Endodermal cell (in vitro differentiated cells): Measurements from ENCODE around the gene LRP6. TPM values are rescaled to one million over a fixed set of nuclear protein-coding genes. Genes with fewer than 3 reads are reported as not detected.

Experiments used
- DNase-seq: peaks from one replicate; pipeline ENCODE4 v3.0.0-alpha.2; 2017
- H3K27ac ChIP-seq: 2 replicates; pipeline ENCODE4 v1.5.1; 2013; ENCODE audit warnings: mild to moderate bottlenecking, low read depth, low read length, moderate library complexity
- H3K27me3 ChIP-seq: 2 replicates; pipeline ENCODE4 v1.6.1; 2013; ENCODE audit warnings: mild to moderate bottlenecking, low read length, moderate library complexity; ENCODE audit not compliant: insufficient read depth, control insufficient read depth, poor library complexity, severe bottlenecking
- H3K36me3 ChIP-seq: 2 replicates; pipeline ENCODE4 v1.7.0; 2013; ENCODE audit warnings: mild to moderate bottlenecking, low read length, moderate library complexity; ENCODE audit not compliant: control insufficient read depth, insufficient read depth
- H3K4me1 ChIP-seq: one replicate; pipeline ENCODE4 v1.7.0; 2013; ENCODE audit warnings: low read length; ENCODE audit not compliant: control insufficient read depth, insufficient read depth
- H3K4me3 ChIP-seq: 2 replicates; pipeline ENCODE4 v1.5.1; 2013; ENCODE audit warnings: mild to moderate bottlenecking, low read length, moderate library complexity
- H3K9ac ChIP-seq: 2 replicates; pipeline ENCODE4 v1.6.1; 2013; ENCODE audit warnings: mild to moderate bottlenecking, low read length, moderate library complexity; ENCODE audit not compliant: poor library complexity, severe bottlenecking; ENCODE audit errors: extremely low read depth
- H3K9me3 ChIP-seq: 2 replicates; pipeline ENCODE4 v1.6.1; 2013; ENCODE audit warnings: mild to moderate bottlenecking, low read length, moderate library complexity; ENCODE audit not compliant: control insufficient read depth
- H3K27ac Mint-ChIP-seq: 2 replicates; pipeline ENCODE4 v1.8.0; 2020; ENCODE audit warnings: mixed read lengths
- H3K27me3 Mint-ChIP-seq: 2 replicates; pipeline ENCODE4 v1.8.0; 2021; ENCODE audit warnings: mild to moderate bottlenecking, mixed read lengths; ENCODE audit not compliant: insufficient read depth
- H3K36me3 Mint-ChIP-seq: 2 replicates; pipeline ENCODE4 v1.8.0; 2020; ENCODE audit warnings: low read depth, mixed read lengths
- H3K4me1 Mint-ChIP-seq: 2 replicates; pipeline ENCODE4 v1.8.0; 2020; ENCODE audit warnings: mixed read lengths
- H3K4me3 Mint-ChIP-seq: 2 replicates; pipeline ENCODE4 v1.8.0; 2020; ENCODE audit warnings: mild to moderate bottlenecking, moderate library complexity, mixed read lengths
- H3K9me3 Mint-ChIP-seq: 2 replicates; pipeline ENCODE4 v1.8.0; 2020; ENCODE audit warnings: mild to moderate bottlenecking, mixed read lengths
- CTCF ChIP-seq: fragments of 200-600 bp; sonication (generic); conservative IDR thresholded peaks from 2 replicates; pipeline ENCODE4 v1.5.0; 2021; ENCODE audit warnings: antibody characterized with exemption, mild to moderate bottlenecking
- WGBS, 2 experiments: methylation state at CpG; one replicate each; pipeline versions ENCODE4 v1.1.5 to v1.1.7; 2013; ENCODE audit warnings: missing lambda C conversion rate in 2 of 2, mixed read lengths in 1 of 2; ENCODE audit not compliant: insufficient coverage in 1 of 2, insufficient read length in 1 of 2; 5-methylcytosine and 5-hydroxymethylcytosine counted together
- total RNA-seq, 2 donors: library from RNA; stranded (reverse); fragmentation: NEBNext Ultra II Directional in 1 of 2; extraction: Animal tissue kit (Norgen Biotek cat#: 25700) in 1 of 2; gene quantifications; 2 replicates in 1 of 2; 3 replicates in 1 of 2; pipeline ENCODE4 v1.2.1, GENCODE V29; 2021

LRP6 gene
- total RNA-seq, 2 donors from 2014 or later, result 109 to 182 TPM

GRCh38 chr12:12236896-12237295, 29.9 kb downstream of the LRP6 start:
- Histone ChIP-seq H3K36me3 (no peaks in the 10 kb centered on the region), H3K27me3 (no peaks in the 10 kb centered on the region), H3K4me3 (peak overlapping the region; percentile 54), H3K4me1 (peaks cover 7% of the 10 kb centered on the region), H3K9ac (peak overlapping the region; percentile 36), H3K9me3 (peaks cover 11% of the 10 kb centered on the region), H3K27ac (no peak overlapping the region)
- Mint-ChIP-seq H3K36me3 (peaks cover 52% of the 10 kb centered on the region), H3K4me1 (peaks cover 61% of the 10 kb centered on the region), H3K27me3 (no peaks in the 10 kb centered on the region), H3K9me3 (peaks cover 26% of the 10 kb centered on the region), H3K27ac (peak overlapping the region; percentile 86), H3K4me3 (peak overlapping the region; percentile 18)
- DNase-seq, result peak; percentile 67
- no peak for TF ChIP-seq CTCF

- no peak overlapping the region for H3K27ac ChIP-seq
Measured at GRCh38 chr12:12230275-12230674, 36.6 kb downstream of the LRP6 start.

GRCh38 chr12:12229556-12230092, 37.2 kb downstream of the LRP6 start:
- no peaks in the 10 kb centered on the region for H3K36me3 ChIP-seq
- H3K4me1 ChIP-seq, result peaks cover 4% of the 10 kb centered on the region
- 90% methylated on average over 1 of the region's 1 CpG; no CpG with 5 or more reads in 1 of the 2 experiments for WGBS, 2 experiments
- H3K27ac Mint-ChIP-seq, result peak overlapping the region; percentile 19
- no peaks in the 10 kb centered on the region for H3K27me3 ChIP-seq
- no peak for DNase-seq
- no peak for TF ChIP-seq CTCF
- peaks cover 56% of the 10 kb centered on the region for H3K4me1 Mint-ChIP-seq
- no peaks in the 10 kb centered on the region for H3K27me3 Mint-ChIP-seq
- H3K4me3 ChIP-seq, result no peak overlapping the region
- no peak overlapping the region for H3K4me3 Mint-ChIP-seq
- H3K9me3 ChIP-seq, result peaks cover 7% of the 10 kb centered on the region
- peaks cover 5% of the 10 kb centered on the region for H3K9me3 Mint-ChIP-seq
- peaks cover 18% of the 10 kb centered on the region for H3K36me3 Mint-ChIP-seq
- H3K9ac ChIP-seq, result no peak overlapping the region
- no peak overlapping the region for H3K27ac ChIP-seq

More at GRCh38 chr12:12230275-12230674, 36.6 kb downstream of the LRP6 start:
- Mint-ChIP-seq H3K27ac (no peak overlapping the region), H3K27me3 (no peaks in the 10 kb centered on the region), H3K4me3 (no peak overlapping the region), H3K4me1 (peaks cover 53% of the 10 kb centered on the region), H3K9me3 (peaks cover 11% of the 10 kb centered on the region), H3K36me3 (peaks cover 21% of the 10 kb centered on the region)
- no peak for DNase-seq
- H3K4me1 ChIP-seq, result peaks cover 4% of the 10 kb centered on the region
- no peaks in the 10 kb centered on the region for H3K36me3 ChIP-seq
- TF ChIP-seq CTCF, result no peak
- H3K27me3 ChIP-seq, result no peaks in the 10 kb centered on the region
- no peak overlapping the region for H3K9ac ChIP-seq
- WGBS, 2 experiments, result 70% methylated on average over 1 of the region's 1 CpG; no CpG with 5 or more reads in 1 of the 2 experiments
- peaks cover 10% of the 10 kb centered on the region for H3K9me3 ChIP-seq
- H3K4me3 ChIP-seq, result no peak overlapping the region
